Amygdala (tissue), 56 donors: ENCODE measurements around the gene AMBRA1.
A peak's percentile ranks its signal among the peaks of the same experiment; 100 is the strongest.
"Not testable (repeated sequence)": the region's sequence is repeated elsewhere in the genome, so short reads cannot be mapped to it uniquely, and the experiment has no call there.

Source experiments
- DNase-seq, 56 donors: peaks; one replicate each; lab custom pipeline; 2025; lab: John Stamatoyannopoulos, UW

The AMBRA1 gene

GRCh38 chr11:46537121-46537520, 56.7 kb downstream of the AMBRA1 start:
- no peak for DNase-seq

DNA sequence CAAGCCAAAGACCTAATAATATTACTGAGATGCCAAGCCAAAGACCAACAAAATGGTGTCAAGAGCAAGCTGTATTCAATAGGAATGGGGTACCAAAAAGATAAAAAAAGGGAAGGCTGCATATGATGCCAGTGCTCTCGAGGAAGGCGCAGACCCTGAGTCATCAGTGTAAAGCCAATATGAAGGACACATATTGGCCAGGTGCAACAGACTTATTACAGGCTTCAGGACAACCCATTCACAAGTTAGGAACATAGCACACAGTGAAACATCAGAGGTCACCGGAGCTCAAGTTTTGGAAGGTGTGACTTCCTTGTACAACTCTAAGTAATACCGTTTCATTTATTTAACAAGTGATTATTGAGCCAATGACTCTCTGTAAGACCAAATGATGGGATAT, 58.1 kb downstream of the AMBRA1 start:
- no peak for DNase-seq

DNA sequence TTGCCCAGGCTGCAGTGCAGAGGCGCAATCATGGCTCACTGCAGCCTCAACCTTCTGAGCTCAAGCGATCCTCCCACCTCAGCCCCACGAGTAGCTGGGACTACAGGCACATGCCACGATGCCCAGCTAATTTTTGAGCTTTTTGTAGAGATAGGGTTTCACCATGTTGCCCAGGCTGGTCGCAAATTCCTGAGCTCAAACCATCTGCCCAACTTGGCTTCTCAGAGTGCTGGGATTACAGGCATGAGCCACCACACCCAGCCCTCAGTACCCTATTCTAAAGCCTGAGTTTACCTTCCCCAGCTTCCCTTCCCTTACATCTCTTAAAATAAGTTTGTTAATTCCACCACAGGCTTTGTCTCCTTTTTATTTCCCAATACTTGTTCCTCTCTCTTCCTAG, 59.1 kb downstream of the AMBRA1 start:
- DNase-seq, result no peak

DNA sequence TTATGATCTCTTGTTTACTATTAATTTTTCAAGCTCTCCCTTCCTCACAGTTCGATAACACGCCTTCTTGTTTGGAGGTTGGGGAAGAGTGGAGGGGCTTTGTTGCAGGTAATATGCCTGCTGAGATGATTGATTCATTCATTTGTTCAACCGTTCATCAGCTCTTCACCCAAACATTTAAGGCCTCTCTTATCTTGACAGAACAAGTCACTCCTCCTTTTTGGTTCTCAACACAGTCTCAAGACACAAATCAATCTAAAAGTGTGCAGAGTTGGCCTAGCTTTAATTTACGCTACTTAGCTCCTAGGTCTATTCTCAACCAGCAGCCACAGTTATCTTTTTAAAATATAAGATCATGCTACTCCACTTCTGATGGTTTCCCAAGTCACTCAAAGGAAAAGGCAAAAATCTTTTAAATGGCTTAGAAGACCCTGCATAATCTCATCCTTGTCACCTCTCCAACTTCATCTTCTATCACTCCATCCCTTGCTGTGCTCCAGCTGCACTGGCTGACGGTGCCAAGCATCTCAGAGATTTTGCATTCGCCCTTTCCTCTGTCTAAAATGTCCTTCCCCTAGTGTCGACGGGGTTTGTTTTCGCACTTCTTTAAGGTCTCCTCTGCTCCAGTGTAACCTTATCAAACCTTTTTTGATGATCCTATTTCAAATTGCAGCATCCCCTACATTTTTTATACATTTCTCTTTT, 60.3 kb downstream of the AMBRA1 start:
- no peak for DNase-seq

- DNase-seq, result no peak
Observed at GRCh38 chr11:46529928-46530574, 63.8 kb downstream of the AMBRA1 start.

GRCh38 chr11:46529095-46529905, 64.5 kb downstream of the AMBRA1 start:
- peak in 27 of 56 donors; percentile 5 to 67 (median 17) for DNase-seq

DNA sequence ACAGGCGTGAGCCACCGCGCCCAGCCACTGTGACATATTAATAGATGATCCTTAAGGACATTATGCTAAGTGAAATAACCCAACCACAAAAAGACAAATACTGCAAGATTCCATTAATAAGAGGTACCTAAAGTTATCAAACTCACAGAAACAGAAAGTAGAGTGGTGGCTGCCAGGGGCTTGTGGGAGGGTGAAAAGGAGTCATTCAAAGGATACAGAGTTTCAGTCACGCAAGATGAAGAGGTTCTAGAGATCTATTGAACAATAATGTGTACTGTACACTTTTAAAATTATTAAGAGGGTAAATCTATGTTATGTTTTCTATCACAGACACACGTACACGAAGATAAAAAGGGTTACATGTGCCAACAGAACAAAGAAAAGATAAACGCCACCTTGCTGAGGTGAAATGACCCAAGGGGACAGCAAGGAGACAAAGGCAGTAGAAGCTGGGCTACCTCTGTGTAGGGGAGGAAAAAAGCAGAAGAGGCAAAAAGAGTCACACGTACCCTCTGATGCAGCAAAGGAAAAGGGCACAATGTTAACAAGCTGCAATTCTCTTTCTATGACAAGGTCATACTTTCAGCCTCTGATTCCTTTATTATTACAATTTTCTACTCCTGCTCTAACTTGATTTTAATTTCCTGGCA, 65.3 kb downstream of the AMBRA1 start:
- no peak for DNase-seq

DNA sequence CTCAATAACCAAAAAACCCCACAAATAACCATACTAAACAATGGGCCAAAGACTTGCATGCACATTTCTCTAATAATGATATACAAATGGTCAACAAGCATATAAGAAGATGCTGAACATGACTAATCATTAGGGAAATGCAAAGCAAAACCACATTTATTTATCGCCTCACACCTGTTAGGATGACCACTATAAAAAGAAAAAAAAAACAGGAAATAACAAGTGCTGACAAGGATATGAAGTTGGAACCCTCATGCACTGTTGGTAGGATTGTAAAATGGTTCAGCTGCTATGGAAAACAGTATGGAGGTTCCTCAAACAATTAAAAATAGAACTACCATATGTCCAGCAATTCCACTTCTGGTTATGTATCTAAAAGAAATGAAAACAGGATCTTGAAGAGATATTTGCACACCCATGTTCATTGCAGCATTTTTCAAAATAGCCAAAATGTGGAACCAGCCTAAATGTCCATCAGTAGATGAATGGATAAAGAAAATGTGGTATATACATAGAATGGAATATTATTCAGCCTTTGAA, 66.2 kb downstream of the AMBRA1 start:
- DNase-seq, result no peak

DNA sequence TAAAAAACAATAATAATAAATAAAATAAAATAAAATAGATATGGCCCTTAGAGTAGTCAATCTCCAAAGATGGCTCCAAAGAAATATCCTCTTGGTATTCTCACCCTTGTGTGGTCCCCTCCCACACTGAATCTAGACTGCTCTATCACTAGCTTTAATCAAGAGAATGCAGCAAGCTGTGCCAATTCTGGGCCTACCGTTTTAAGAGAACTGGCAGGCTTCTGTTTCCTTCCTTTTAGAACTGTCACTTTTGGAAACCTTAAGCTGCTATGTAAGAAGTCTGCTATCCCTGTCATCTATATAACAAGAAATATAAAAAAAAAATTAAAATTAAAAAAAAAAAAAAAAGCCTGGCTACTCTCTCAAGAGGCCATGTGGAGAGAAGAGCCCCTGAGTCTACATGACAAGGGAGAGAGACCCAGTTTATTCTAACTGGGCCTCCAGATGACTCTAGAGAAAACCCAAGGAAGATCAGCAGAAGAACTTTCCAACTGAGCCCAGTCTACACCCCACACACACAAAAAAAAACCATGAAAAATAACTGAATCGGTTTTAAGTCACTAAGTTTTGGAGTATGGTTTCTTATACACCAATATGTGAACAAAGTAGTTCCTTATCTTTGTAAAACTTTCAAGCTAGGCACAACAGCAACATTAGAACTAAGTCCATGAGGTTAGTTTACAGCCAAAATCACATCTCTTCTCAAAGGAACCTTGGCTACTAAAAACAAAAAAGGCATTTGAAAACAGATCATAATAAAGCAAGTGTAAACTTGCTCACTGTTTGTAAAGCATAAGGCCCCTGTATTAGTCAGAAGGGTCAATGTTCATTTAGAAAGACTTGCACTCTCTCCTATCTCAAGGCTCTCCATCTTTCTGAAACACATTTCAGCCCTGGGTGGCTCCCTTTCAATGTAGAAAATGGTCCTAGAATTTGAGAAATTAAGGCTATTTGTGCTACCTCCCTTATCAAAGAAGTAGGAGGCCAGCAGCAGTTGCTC, 67.3 kb downstream of the AMBRA1 start:
- DNase-seq, result no peak

- DNase-seq, result no peak
Observed at GRCh38 chr11:46524201-46524770, 69.5 kb downstream of the AMBRA1 start.

DNA sequence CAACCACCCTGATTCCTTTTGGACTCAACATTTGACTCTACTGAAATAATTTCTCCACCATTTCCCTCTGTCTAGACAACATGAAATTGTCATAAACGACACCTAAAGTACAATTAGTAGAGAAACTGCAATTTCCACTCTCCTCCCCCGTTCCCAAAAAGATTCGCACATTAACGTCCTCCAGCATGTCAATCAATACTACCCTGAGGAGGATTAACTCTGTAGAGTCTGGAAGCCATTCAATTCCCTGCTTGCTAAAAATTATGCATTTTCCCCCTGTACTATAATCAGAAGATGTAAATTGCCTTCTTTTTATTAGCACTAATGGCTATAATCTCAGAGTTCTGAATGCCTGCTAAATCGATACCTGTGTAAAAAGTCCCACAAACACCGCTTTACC, 70.5 kb downstream of the AMBRA1 start:
- DNase-seq, result no peak

GRCh38 chr11:46522682-46523281, 71.0 kb downstream of the AMBRA1 start:
- no peak for DNase-seq

DNA sequence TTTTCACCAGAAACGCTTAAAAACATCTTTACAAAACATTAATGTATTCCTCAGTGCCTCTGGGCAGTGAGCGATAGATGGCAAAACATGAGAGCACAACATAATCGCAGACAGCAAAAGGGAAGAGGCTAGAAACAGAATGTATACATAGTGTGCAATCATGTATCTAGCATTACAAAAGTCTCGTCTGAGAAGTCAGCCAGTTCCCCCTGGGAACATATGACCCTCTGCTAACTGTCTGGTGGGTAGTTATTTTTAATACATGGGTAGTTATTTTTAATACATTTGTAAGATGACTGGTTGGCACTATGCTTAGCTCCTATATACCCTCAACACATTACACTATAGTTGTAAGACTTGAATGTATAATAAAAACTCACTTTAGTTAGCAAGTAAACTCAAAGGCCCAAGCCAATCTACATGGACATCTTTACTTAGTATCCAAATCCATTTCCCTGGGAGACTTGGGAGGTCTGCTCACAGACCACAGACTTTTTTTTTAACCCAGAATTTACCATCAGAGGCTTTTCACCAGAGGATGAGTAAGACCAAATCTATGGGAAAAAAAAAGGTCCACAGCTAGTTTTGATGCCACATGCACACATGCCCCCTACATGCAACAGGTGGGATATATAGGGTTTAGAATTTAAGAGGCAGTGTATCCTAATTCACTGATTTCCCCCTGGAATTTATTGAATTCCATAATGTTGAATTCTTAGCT, 71.7 kb downstream of the AMBRA1 start:
- no peak for DNase-seq

GRCh38 chr11:46520971-46521745, 72.7 kb downstream of the AMBRA1 start:
- no peak for DNase-seq

DNA sequence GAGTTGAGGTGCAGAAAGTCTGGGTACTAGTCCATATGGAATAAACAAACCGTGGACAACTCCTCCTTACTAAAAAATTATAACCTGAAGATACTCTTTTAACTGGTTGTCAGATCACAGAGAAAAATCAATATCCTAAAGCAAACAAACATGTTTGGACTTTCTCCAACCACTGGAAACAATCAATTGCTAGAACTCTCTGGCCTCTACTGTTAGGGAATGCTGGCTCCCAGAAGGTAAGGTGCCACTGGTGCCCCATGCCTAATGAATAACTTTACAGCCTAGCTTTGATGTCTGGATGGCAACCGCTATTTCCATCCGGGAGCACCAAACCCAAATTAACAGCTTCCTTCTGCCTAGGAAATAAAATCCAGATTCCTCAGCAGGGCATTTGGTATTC, 74.5 kb downstream of the AMBRA1 start:
- DNase-seq, result no peak

- not testable (repeated sequence) for DNase-seq
Observed at GRCh38 chr11:46518928-46519327, 74.9 kb downstream of the AMBRA1 start.

DNA sequence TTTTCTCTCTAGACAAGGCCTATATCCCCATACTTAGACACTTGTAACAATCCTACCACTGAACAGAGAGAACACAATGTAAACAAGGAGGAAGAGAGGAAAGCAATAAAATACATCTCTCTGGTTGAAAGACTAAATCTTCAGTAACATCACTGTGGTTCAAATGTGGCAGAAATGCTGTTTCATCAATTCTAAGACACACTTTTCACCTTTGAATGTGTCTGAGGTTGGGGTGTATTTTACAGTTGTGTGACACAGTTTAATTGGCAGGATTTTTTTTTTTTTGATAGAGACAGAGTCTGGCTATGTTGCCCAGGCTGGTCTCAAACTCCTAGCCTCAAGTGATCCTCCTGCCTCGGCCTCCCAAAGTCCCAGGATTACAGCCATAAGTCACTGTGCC, 79.5 kb downstream of the AMBRA1 start:
- no peak for DNase-seq
